Upper lobe of left lung (tissue), 6 donors: Measurements from ENCODE around the gene UBE2S. TPM values are rescaled to one million over a fixed set of nuclear protein-coding genes. Genes with fewer than 3 reads are reported as not detected.
A peak's percentile ranks its signal among the peaks of the same experiment; 100 is the strongest.
"Not testable (repeated sequence)": the region's sequence is repeated elsewhere in the genome, so short reads cannot be mapped to it uniquely, and the experiment has no call there.

Source experiments
- ATAC-seq, 2 donors: fragments of 200-7000 bp; cut with Tn5 transposase; one replicate each; pipeline ENCODE4 v1.9.1; 2022; ENCODE audit warnings: mild to moderate bottlenecking in 2 of 2, moderate library complexity in 2 of 2; ENCODE audit not compliant: low FRiP score in 2 of 2
- DNase-seq, 2 donors: peaks; one replicate each; pipeline ENCODE4 v3.0.0-alpha.2; 2019 to 2020
- H3K27ac ChIP-seq, 4 donors: fragments of 200-600 bp; sonication (generic); one replicate each; pipeline ENCODE4 v1.5.1; 2016 to 2019
- H3K27me3 ChIP-seq, 4 donors: fragments of 200-600 bp; sonication (generic); one replicate each; pipeline ENCODE4 v1.5.1; 2017 to 2019
- H3K36me3 ChIP-seq, 4 donors: fragments of 200-600 bp; sonication (generic); one replicate each; pipeline ENCODE4 v1.5.1; 2016 to 2019
- H3K4me1 ChIP-seq, 4 donors: fragments of 200-600 bp; sonication (generic); one replicate each; pipeline ENCODE4 v1.5.1; 2018 to 2019
- H3K4me3 ChIP-seq, 4 donors: fragments of 200-600 bp; sonication (generic); one replicate each; pipeline ENCODE4 v1.5.1; 2017 to 2019; ENCODE audit warnings: mild to moderate bottlenecking in 2 of 4, moderate library complexity in 1 of 4
- H3K9me3 ChIP-seq, 4 donors: fragments of 200-600 bp; sonication (generic); one replicate each; pipeline ENCODE4 v1.5.1; 2018 to 2019
- EP300 ChIP-seq, 4 donors: sonication (generic); formaldehyde crosslinking; IDR thresholded peaks; one replicate each; pipeline ENCODE4 v1.5.1; 2017; ENCODE audit warnings: antibody characterized with exemption in 4 of 4, control low read depth in 2 of 4
- POLR2A ChIP-seq, 4 donors: fragments of 450-650 bp; IDR thresholded peaks; one replicate each; pipeline ENCODE4 v1.5.1; 2016 to 2017; ENCODE audit warnings: antibody characterized with exemption in 4 of 4, mild to moderate bottlenecking in 2 of 4
- POLR2AphosphoS5 ChIP-seq, 2 donors: sonication (generic); formaldehyde crosslinking; IDR thresholded peaks; one replicate each; pipeline ENCODE4 v1.5.1; 2017; ENCODE audit warnings: antibody characterized with exemption in 2 of 2
- WGBS, 2 donors: methylation state at CpG; one replicate each; pipeline ENCODE4 v1.1.5; 2017 to 2018; 5-methylcytosine and 5-hydroxymethylcytosine counted together
- total RNA-seq, 6 donors: library from RNA; depleted of rRNA in 4 of 6; stranded (reverse); fragments of >200 nt in 4 of 6; gene quantifications; one replicate each; pipeline versions ENCODE4 v1.1.0 to v1.2.1, GENCODE V29; 2016 to 2021
- TF ChIP-seq, protein P1 (sequence below), 6 experiments: fragments of 450-650 bp in 4 of 6; fragments of 200-600 bp in 2 of 6; sonication (generic) in 2 of 6; IDR thresholded peaks; one replicate each; pipeline ENCODE4 v1.5.1; 2016 to 2019; ENCODE audit warnings: antibody characterized with exemption in 6 of 6
- donor health status: DM: no; HTN: no; CAD: no; lungs with moderate emphysema.
- donor health status: DM: no; HTN: yes; CAD: no; lungs with severe emphysema.

Gene UBE2S
- total RNA-seq, 6 donors from 2014 or later, result 6.5 to 31.6 (median 19.0) TPM

GRCh38 chr19:55402509-55402908 lies 5.1 kb downstream of the UBE2S start:
- Histone ChIP-seq H3K36me3 (peaks cover 4 to 48% (median 40%) of the 10 kb centered on the region in 4 donors), H3K4me1 (peaks cover 13 to 28% (median 15%) of the 10 kb centered on the region in 4 donors), H3K27me3 (no peaks in the 10 kb centered on the region), H3K27ac (no peak overlapping the region), H3K9me3 (no peaks in the 10 kb centered on the region), H3K4me3 (no peak overlapping the region)
- ATAC-seq, result no peak
- DNase-seq, result no peak
- no peak for TF ChIP-seq POLR2A (IDR thresholded peaks at IDR 0.05)
- no peak for TF ChIP-seq POLR2AphosphoS5 (IDR thresholded peaks at IDR 0.05)
- TF ChIP-seq EP300 (IDR thresholded peaks at IDR 0.05), result no peak
- TF ChIP-seq, protein P1, sequence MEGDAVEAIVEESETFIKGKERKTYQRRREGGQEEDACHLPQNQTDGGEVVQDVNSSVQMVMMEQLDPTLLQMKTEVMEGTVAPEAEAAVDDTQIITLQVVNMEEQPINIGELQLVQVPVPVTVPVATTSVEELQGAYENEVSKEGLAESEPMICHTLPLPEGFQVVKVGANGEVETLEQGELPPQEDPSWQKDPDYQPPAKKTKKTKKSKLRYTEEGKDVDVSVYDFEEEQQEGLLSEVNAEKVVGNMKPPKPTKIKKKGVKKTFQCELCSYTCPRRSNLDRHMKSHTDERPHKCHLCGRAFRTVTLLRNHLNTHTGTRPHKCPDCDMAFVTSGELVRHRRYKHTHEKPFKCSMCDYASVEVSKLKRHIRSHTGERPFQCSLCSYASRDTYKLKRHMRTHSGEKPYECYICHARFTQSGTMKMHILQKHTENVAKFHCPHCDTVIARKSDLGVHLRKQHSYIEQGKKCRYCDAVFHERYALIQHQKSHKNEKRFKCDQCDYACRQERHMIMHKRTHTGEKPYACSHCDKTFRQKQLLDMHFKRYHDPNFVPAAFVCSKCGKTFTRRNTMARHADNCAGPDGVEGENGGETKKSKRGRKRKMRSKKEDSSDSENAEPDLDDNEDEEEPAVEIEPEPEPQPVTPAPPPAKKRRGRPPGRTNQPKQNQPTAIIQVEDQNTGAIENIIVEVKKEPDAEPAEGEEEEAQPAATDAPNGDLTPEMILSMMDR (IDR thresholded peaks at IDR 0.05), result no peak
- 75 to 100% methylated on average over 2 of the region's 2 CpGs for WGBS, 2 donors

- DNase-seq, H3K9me3 ChIP-seq, H3K27ac ChIP-seq, H3K27me3 ChIP-seq, H3K4me3 ChIP-seq, ATAC-seq: not testable (repeated sequence)
- WGBS, 2 donors, result 92% methylated on average over 11 of the region's 28 CpGs; no CpG with 5 or more reads in 1 of the 2 donors
- peaks cover 5 to 19% (median 8%) of the 10 kb centered on the region in 4 donors for H3K4me1 ChIP-seq
- H3K36me3 ChIP-seq, result peaks cover 4 to 48% (median 40%) of the 10 kb centered on the region in 4 donors
These were observed 6.2 kb downstream of the UBE2S start for GRCh38 chr19:55401390-55401789.

GRCh38 chr19:55400281-55401087 lies 7.1 kb downstream of the UBE2S start:
- Histone ChIP-seq H3K9me3 (no peaks in the 10 kb centered on the region), H3K4me3 (no peak overlapping the region), H3K27ac (no peak overlapping the region), H3K27me3 (no peaks in the 10 kb centered on the region), H3K4me1 (peaks cover 0 to 10% (median 2%) of the 10 kb centered on the region in 4 donors), H3K36me3 (peaks cover 4 to 46% (median 38%) of the 10 kb centered on the region in 4 donors)
- no peak for ATAC-seq
- no peak for TF ChIP-seq POLR2AphosphoS5 (IDR thresholded peaks at IDR 0.05)
- no peak for TF ChIP-seq EP300 (IDR thresholded peaks at IDR 0.05)
- no peak for TF ChIP-seq POLR2A (IDR thresholded peaks at IDR 0.05)
- TF ChIP-seq, protein P1 (IDR thresholded peaks at IDR 0.05), result no peak
- no peak for DNase-seq
- 87 to 89% methylated on average over 14 of the region's 14 CpGs for WGBS, 2 donors

DNA sequence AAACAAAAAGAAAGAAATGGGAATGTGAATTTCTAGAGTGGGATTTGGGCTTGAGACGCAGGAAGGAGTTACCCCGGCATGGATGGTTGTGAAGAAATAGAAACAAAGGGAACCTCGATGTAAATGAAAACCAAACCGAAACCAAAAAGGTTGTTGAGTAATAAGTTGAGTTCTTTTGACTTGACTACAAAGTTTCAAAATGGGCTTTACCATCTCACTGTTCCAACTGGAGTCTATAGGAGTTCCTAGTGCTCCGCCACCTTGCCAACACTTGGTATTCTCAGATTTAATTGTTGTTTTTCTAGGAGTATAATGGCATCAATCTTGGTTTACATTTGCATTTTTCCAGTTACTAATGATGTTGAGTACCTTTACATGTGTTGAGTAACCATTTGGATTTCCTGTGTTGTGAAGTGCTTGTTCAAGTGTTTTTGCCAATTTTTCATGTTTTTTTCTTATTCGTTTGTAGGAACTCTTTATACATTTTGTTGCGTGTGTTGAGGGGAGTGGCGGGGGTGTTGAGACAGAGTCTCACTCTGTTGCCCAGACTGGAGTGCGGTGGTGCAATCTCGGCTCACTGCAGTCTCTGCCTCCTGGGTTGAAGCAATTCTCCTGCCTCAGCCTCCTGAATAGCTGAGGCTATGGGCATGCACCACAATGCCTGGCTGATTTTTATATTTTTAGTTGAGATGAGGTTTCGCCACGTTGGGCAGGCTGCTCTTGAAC lies 9.2 kb downstream of the UBE2S start:
- peaks cover 4 to 33% (median 26%) of the 10 kb centered on the region in 4 donors for H3K36me3 ChIP-seq
- no peaks in the 10 kb centered on the region for H3K9me3 ChIP-seq
- peaks cover 0 to 8% (median 1%) of the 10 kb centered on the region in 4 donors for H3K4me1 ChIP-seq
- DNase-seq (peak in 1 of 2 donors; percentile 52), ATAC-seq (peak in 1 of 2 donors; percentile 26)
- TF ChIP-seq POLR2A (IDR thresholded peaks at IDR 0.05) (no peak), EP300 (IDR thresholded peaks at IDR 0.05) (no peak), POLR2AphosphoS5 (IDR thresholded peaks at IDR 0.05) (no peak)
- TF ChIP-seq, protein P1 (IDR thresholded peaks at IDR 0.05), result no peak
- no peaks in the 10 kb centered on the region for H3K27me3 ChIP-seq
- 58 to 70% methylated on average over 10 to 12 of the region's 12 CpGs for WGBS, 2 donors
- peak overlapping the region in 3 of 4 donors; percentile 10 to 55 (median 15) for H3K27ac ChIP-seq
- H3K4me3 ChIP-seq, result peak overlapping the region in 1 of 4 donors; percentile 10
